HCT116 (cell line): ENCODE data around the gene SEMA7A. TPM values are rescaled to one million over a fixed set of nuclear protein-coding genes. Genes with fewer than 3 reads are reported as not detected.
A peak's percentile ranks its signal among the peaks of the same experiment; 100 is the strongest.

Experiments used
- ATAC-seq: fragments of 200-7000 bp; cut with Tn5 transposase; 2 replicates; pipeline ENCODE4 v1.9.1; 2020; ENCODE audit warnings: mild to moderate bottlenecking, moderate library complexity
- BruUV-seq: library from RNA; stranded (reverse); fragments of 400-500 nt; replicated peaks from 2 replicates; lab custom pipeline; 2021; lab: Mats Ljungman, UMichigan
- CTCF ChIA-PET: fragments of 300-600 bp; sonication (Branson Sonifier 250); formaldehyde crosslinking; loops from one replicate; lab custom pipeline; 2021; ENCODE audit warnings: antibody characterized with exemption; lab: Charles Lee
- POLR2A ChIA-PET: fragments of 300-600, 350-600 bp; sonication (Branson Sonifier 250); formaldehyde crosslinking; loops from one replicate; lab custom pipeline; 2021; ENCODE audit warnings: antibody characterized with exemption; lab: Charles Lee
- RAD21 ChIA-PET, 2 experiments: fragments of 300-600 bp; sonication (Branson Sonifier 250); formaldehyde crosslinking; loops; one replicate each; lab custom pipeline; 2023; ENCODE audit warnings: low total read pairs in 2 of 2; ENCODE audit not compliant: uncharacterized antibody in 2 of 2, unreplicated experiment in 2 of 2, low non-redundant PET in 1 of 2; lab: Charles Lee
- DNase-seq: peaks from one replicate; pipeline ENCODE4 v3.0.0-alpha.2; 2010; ENCODE audit warnings: low read depth, low spot score
- H2AFZ ChIP-seq: fragments of 200-600 bp; shearing (Covaris generic), sonication (generic); 2 replicates; pipeline ENCODE4 v1.6.1; 2017; ENCODE audit warnings: low read depth, mixed run types, mixed read lengths, antibody characterized with exemption, low read length; ENCODE audit not compliant: poor library complexity, severe bottlenecking
- H3K27ac ChIP-seq: 2 replicates; pipeline ENCODE4 v1.5.1; 2012; ENCODE audit warnings: low read depth, low read length
- H3K27me3 ChIP-seq: fragments of 200-600 bp; sonication (generic); 2 replicates; pipeline ENCODE4 v1.6.1; 2016; ENCODE audit warnings: mixed run types, low read length, mixed read lengths; ENCODE audit not compliant: insufficient read depth
- H3K36me3 ChIP-seq, 2 experiments: fragments of 200-500 bp in 1 of 2; fragments of 200-600 bp in 1 of 2; sonication (Bioruptor generic) in 1 of 2; sonication (generic) in 1 of 2; 2 replicates each; pipeline versions ENCODE4 v1.5.1 to v1.6.1; 2014 to 2016; ENCODE audit warnings: low read length in 2 of 2, inconsistent platforms in 1 of 2, mixed read lengths in 1 of 2, mixed run types in 1 of 2; ENCODE audit not compliant: insufficient read depth in 2 of 2, control insufficient read depth in 1 of 2
- H3K4me1 ChIP-seq, 2 experiments: fragments of 200-600 bp in 1 of 2; sonication (generic) in 1 of 2; 2 replicates each; pipeline versions ENCODE4 v1.5.1 to v1.6.1; 2012 to 2017; ENCODE audit warnings: low read length in 2 of 2, inconsistent platforms in 1 of 2, mild to moderate bottlenecking in 1 of 2, mixed read lengths in 1 of 2, mixed run types in 1 of 2, moderate library complexity in 1 of 2; ENCODE audit not compliant: insufficient read depth in 2 of 2, control insufficient read depth in 1 of 2
- H3K4me2 ChIP-seq: fragments of 200-600 bp; sonication (generic); 2 replicates; pipeline ENCODE4 v1.6.1; 2017; ENCODE audit warnings: mixed run types, low read length, mixed read lengths
- H3K4me3 ChIP-seq, 2 experiments: fragments of 200-600 bp in 1 of 2; sonication (generic) in 1 of 2; replicated peaks in 1 of 2; 2 replicates each; pipeline ENCODE4 v1.5.1; 2011 to 2016; ENCODE audit warnings: low read length in 2 of 2, control low read depth in 1 of 2, low read depth in 1 of 2, mild to moderate bottlenecking in 1 of 2, mixed read lengths in 1 of 2, mixed run types in 1 of 2
- H3K79me2 ChIP-seq: fragments of 200-600 bp; sonication (generic); 2 replicates; pipeline ENCODE4 v1.6.1; 2017; ENCODE audit warnings: mild to moderate bottlenecking, mixed run types, low read length, moderate library complexity, mixed read lengths; ENCODE audit not compliant: insufficient read depth
- H3K9ac ChIP-seq: fragments of 200-600 bp; sonication (generic); 2 replicates; pipeline ENCODE4 v1.6.1; 2016; ENCODE audit warnings: low read length, mixed read lengths
- H3K9me2 ChIP-seq: fragments of 200-600 bp; sonication (generic), shearing (Covaris generic); 2 replicates; pipeline ENCODE4 v1.6.1; 2017; ENCODE audit warnings: mixed run types, mild to moderate bottlenecking, moderate library complexity; ENCODE audit not compliant: insufficient read depth
- H3K9me3 ChIP-seq, 2 experiments: fragments of 200-500 bp in 1 of 2; fragments of 200-600 bp in 1 of 2; sonication (Bioruptor generic) in 1 of 2; sonication (generic) in 1 of 2; 2 replicates each; pipeline ENCODE4 v1.6.1; 2014 to 2017; ENCODE audit warnings: low read length in 2 of 2, mixed read lengths in 2 of 2, inconsistent platforms in 1 of 2, low read depth in 1 of 2, mild to moderate bottlenecking in 1 of 2, mixed run types in 1 of 2, moderate library complexity in 1 of 2; ENCODE audit not compliant: control insufficient read depth in 1 of 2, insufficient read depth in 1 of 2
- H4K20me1 ChIP-seq: fragments of 200-600 bp; sonication (generic), shearing (Covaris generic); 2 replicates; pipeline ENCODE4 v1.6.1; 2017; ENCODE audit warnings: mixed run types, mild to moderate bottlenecking, moderate library complexity; ENCODE audit not compliant: insufficient read depth
- EGR1 ChIP-seq: IDR thresholded peaks from 2 replicates; pipeline ENCODE4 v1.6.1; 2012; ENCODE audit warnings: low read depth
- FOSL1 ChIP-seq: IDR thresholded peaks from 2 replicates; pipeline ENCODE4 v1.6.1; 2012; ENCODE audit warnings: low read depth
- JUND ChIP-seq: IDR thresholded peaks from 2 replicates; pipeline ENCODE4 v1.6.1; 2012
- POLR2A ChIP-seq: IDR thresholded peaks from 2 replicates; pipeline ENCODE4 v1.7.0; 2011; ENCODE audit warnings: borderline replicate concordance; ENCODE audit not compliant: insufficient read depth, insufficient read length; ENCODE audit errors: extremely low read depth
- POLR2AphosphoS5 ChIP-seq: IDR thresholded peaks from 2 replicates; pipeline ENCODE4 v1.6.1; 2011; ENCODE audit warnings: mild to moderate bottlenecking, low read depth, low read length, moderate library complexity
- SRF ChIP-seq: IDR thresholded peaks from 2 replicates; pipeline ENCODE4 v1.6.1; 2012; ENCODE audit warnings: low read depth
- ZBTB33 ChIP-seq: IDR thresholded peaks from 2 replicates; pipeline ENCODE4 v1.6.1; 2011; ENCODE audit warnings: mild to moderate bottlenecking, low read length, moderate library complexity; ENCODE audit not compliant: insufficient replicate concordance; ENCODE audit errors: extremely low read depth
- intact Hi-C: fragments of 100-400 bp; cut with micrococcal nuclease; formaldehyde crosslinking; loops from 2 replicates; pipeline ENCODE4 v1.10.0; 2022
- total RNA-seq: library from RNA; stranded (reverse); gene quantifications from one replicate; pipeline ENCODE4 v1.2.1, GENCODE V29; 2021; ENCODE audit not compliant: unreplicated experiment

Gene SEMA7A
- total RNA-seq, 1 experiment from 2014 or later = 13.8 TPM

GRCh38 chr15:74434263-74435136 is 742 bp upstream of the SEMA7A start:
- Histone ChIP-seq H3K4me3 (peak overlapping the region; percentile 57 to 90), H3K4me2 (peak overlapping the region; percentile 95), H3K9ac (peak overlapping the region; percentile 82), H2AFZ (no peak overlapping the region), H3K36me3 (no peaks in the 10 kb centered on the region), H3K27ac (peak overlapping the region; percentile 65), H3K9me2 (no peaks in the 10 kb centered on the region), H4K20me1 (no peaks in the 10 kb centered on the region), H3K4me1 (peaks cover 10 to 46% of the 10 kb centered on the region in 2 experiments), H3K9me3 (no peaks in the 10 kb centered on the region), H3K27me3 (no peaks in the 10 kb centered on the region), H3K79me2 (peaks cover 42% of the 10 kb centered on the region)
- no peak for TF ChIP-seq JUND
- no peak for TF ChIP-seq FOSL1
- TF ChIP-seq POLR2AphosphoS5 = no peak
- TF ChIP-seq ZBTB33 = no peak
- TF ChIP-seq EGR1 = no peak
- TF ChIP-seq SRF = no peak
- TF ChIP-seq POLR2A = no peak
- TSS peak; percentile 96 for BruUV-seq
- RAD21 ChIA-PET = no interaction called here
- ATAC-seq (peak; percentile 0; the same call in 1 of the 2 replicates), DNase-seq (no peak)
- CTCF ChIA-PET = interaction anchor here (0.6 to 3.5 kb wide), 3 partner anchors 44 to 60 kb away, joined by 3 to 10 read pairs (median 5); no protein-coding TSS in a partner anchor
- POLR2A ChIA-PET = interaction anchor here (0.6 to 1.3 kb wide), 5 partner anchors 20 to 734 kb away, joined by 3 to 9 read pairs (median 4); no protein-coding TSS in a partner anchor
- intact Hi-C loops = no loop called here
